T-helper 17 cell (primary cell): ENCODE measurements around the gene COQ7. TPM values are rescaled to one million over a fixed set of nuclear protein-coding genes. Genes with fewer than 3 reads are reported as not detected.

ENCODE experiments used
- ATAC-seq: fragments of 150-1000 bp; cut with Tn5 transposase; 2 replicates; pipeline ENCODE4 v1.10.0; 2021; ENCODE audit warnings: mild to moderate bottlenecking, moderate library complexity
- DNase-seq, 3 donors: peaks; one replicate each; pipeline versions ENCODE4 v3.0.0 to v3.0.0-alpha.2; 2020 to 2021
- H3K9me3 ChIP-seq: one replicate; pipeline ENCODE4 v1.7.0; 2013; ENCODE audit warnings: low read length, mild to moderate bottlenecking; ENCODE audit not compliant: control insufficient read depth, poor library complexity, severe bottlenecking
- H3K27ac Mint-ChIP-seq: one replicate; pipeline ENCODE4 v1.8.0; 2022; ENCODE audit warnings: mild to moderate bottlenecking, moderate library complexity, mixed read lengths
- H3K27me3 Mint-ChIP-seq: one replicate; pipeline ENCODE4 v1.8.0; 2022; ENCODE audit warnings: mixed read lengths
- H3K36me3 Mint-ChIP-seq: one replicate; pipeline ENCODE4 v1.8.0; 2022; ENCODE audit warnings: low read depth, mixed read lengths
- H3K4me1 Mint-ChIP-seq: one replicate; pipeline ENCODE4 v1.8.0; 2022; ENCODE audit warnings: mild to moderate bottlenecking, mixed read lengths
- H3K4me3 Mint-ChIP-seq: one replicate; pipeline ENCODE4 v1.8.0; 2022; ENCODE audit warnings: mild to moderate bottlenecking, moderate library complexity, mixed read lengths
- total RNA-seq, 4 donors: library from RNA in 2 of 4; stranded (reverse) in 2 of 4; gene quantifications; one replicate each; pipeline ENCODE4 v1.2.3 and lab custom pipeline; 2022 to 2026

The COQ7 gene
- total RNA-seq, 2 donors from 2014 or later = 13.7 to 14.7 TPM

DNA sequence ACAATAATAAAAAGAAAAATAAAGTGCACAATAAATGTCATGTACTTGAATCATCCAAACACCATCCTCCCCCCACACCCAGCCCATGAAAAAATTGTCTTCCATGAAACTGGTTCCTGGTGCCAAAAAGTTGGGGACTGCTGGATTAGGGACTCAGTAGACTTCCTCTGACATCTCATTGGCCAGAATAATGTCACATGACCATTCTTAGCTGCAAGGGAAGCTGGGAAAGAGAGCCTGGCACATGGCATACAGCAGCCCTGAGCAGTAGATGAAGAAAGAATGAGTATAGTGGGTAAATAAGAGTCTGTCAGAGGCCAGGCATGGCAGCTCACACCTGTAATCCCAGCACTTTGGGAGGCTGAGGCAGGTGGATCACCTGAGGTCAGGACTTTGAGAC is 58.9 kb downstream of the COQ7 start:
- no peaks in the 10 kb centered on the region for H3K9me3 ChIP-seq
- Mint-ChIP-seq H3K36me3 (no peaks in the 10 kb centered on the region), H3K27me3 (peaks cover 14% of the 10 kb centered on the region), H3K4me3 (no peak overlapping the region), H3K4me1 (peaks cover 7% of the 10 kb centered on the region), H3K27ac (no peak overlapping the region)
- DNase-seq = no peak
- no peak for ATAC-seq

DNA sequence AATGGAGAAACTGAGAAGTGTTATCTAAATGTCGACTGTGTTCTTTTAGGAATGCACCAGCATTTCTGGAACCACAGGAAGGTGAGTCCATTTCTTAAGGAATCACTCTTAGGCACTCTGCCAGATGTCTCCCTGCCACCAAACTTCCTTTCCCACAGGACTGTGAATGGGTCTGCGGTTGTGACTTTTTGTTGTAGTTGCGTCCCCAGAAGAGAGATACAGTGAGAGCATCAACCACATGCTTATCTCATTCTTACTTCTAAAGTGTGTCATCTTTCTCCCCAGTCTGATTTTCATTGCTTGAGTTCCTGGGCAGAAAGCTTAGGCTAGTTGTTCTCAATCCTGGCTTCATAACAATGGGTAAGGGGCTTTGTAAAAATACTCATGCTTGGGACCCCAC is 59.8 kb downstream of the COQ7 start:
- no peaks in the 10 kb centered on the region for H3K9me3 ChIP-seq
- Mint-ChIP-seq H3K4me3 (no peak overlapping the region), H3K27me3 (peaks cover 10% of the 10 kb centered on the region), H3K4me1 (peaks cover 8% of the 10 kb centered on the region), H3K27ac (no peak overlapping the region), H3K36me3 (no peaks in the 10 kb centered on the region)
- ATAC-seq = no peak
- DNase-seq = no peak

DNA sequence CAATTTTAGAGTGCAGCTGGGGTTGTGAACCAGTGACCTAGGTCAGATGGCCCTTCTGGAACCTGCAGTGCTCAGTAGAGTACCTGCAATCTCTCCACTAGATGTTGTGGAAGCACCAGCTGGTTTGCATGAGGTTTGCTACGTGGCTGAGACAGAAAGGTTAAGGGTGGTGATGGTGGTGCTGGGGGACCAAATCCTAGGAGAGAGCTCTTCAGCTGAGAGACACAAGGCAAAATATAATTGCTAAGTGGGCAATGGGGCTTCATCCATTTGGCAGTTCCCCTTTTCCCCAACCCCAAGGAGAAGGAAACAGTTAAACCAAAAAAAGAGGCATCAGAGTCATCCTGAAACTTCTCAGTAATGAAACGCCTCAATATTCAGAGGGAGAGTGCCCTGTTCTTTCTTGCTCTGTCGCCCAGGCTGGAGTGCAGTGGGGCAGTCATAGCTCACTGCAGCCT is 60.3 kb downstream of the COQ7 start:
- Mint-ChIP-seq H3K4me1 (peaks cover 8% of the 10 kb centered on the region), H3K4me3 (no peak overlapping the region), H3K27me3 (peaks cover 5% of the 10 kb centered on the region), H3K27ac (no peak overlapping the region), H3K36me3 (no peaks in the 10 kb centered on the region)
- no peaks in the 10 kb centered on the region for H3K9me3 ChIP-seq
- no peak for ATAC-seq
- DNase-seq = no peak

DNA sequence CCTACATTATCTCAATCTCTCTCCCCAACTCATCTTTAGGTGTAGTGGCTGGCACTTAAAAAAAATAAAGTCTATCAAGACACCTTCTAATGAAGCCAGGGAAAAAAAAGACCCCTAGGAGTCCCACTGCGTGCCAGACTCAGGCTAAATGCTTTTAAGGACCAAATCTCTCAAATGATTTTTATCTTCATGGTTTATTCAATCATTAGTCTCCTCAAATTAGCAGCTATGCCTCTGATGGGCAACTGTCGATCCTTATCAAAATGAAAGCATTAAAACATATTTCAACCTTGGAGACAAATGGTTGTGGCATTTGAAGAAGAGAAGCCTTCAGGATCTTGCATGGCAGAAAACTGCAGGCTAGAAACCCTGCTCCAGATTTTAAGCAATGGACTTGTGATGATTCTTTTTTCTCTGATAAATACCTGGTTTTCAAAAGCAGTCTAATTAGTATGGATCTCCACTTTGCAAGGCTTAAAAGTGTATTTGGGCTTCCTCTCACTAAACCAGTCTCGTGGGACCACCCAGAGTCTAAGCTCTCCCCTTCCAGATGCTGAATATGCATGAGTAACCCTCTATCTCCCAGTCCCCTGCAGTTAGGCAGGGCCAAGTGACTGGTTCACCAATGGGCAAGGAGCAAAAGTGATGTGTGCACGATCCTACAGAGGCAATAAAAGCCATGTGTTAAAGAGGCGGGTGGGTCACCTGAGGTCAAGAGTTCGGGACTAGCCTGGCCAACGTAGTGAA is 61.2 kb downstream of the COQ7 start:
- H3K9me3 ChIP-seq = no peaks in the 10 kb centered on the region
- no peaks in the 10 kb centered on the region for H3K36me3 Mint-ChIP-seq
- DNase-seq = no peak
- H3K27ac Mint-ChIP-seq = no peak overlapping the region
- no peak for ATAC-seq
- H3K27me3 Mint-ChIP-seq = peaks cover 4% of the 10 kb centered on the region
- peaks cover 8% of the 10 kb centered on the region for H3K4me1 Mint-ChIP-seq
- H3K4me3 Mint-ChIP-seq = no peak overlapping the region

Other genes starting within 250 kb of the COQ7 start
- 100 to 1,000 TPM; 177 to 192 TPM for gene SMG1, start 141.2 kb upstream of the COQ7 start, total RNA-seq
- not detected for gene TMC7, start 83.7 kb upstream of the COQ7 start, total RNA-seq
- gene ITPRIPL2, start 46.4 kb downstream of the COQ7 start, total RNA-seq = 1 to 10 TPM in 1 of 2 donors, under 1 TPM in 1; 0.85 to 2.0 TPM
- gene SYT17, start 100.6 kb downstream of the COQ7 start, total RNA-seq = under 1 TPM in 1 of 2 donors, not detected in 1; 0.97 TPM
- gene CLEC19A, start 218.1 kb downstream of the COQ7 start, total RNA-seq = not detected